Natural killer cell (primary cell): Measurements from ENCODE around the gene VPS26C. TPM values are rescaled to one million over a fixed set of nuclear protein-coding genes. Genes with fewer than 3 reads are reported as not detected.

Experiments
- ATAC-seq, 3 donors: fragments of 150-1000 bp in 2 of 3; fragments of 200-7000 bp in 1 of 3; cut with Tn5 transposase; 1 replicate in 1 of 3; 2 replicates in 2 of 3; pipeline ENCODE4 v1.10.0; 2021; ENCODE audit warnings: mild to moderate bottlenecking in 2 of 3, moderate library complexity in 2 of 3
- DNase-seq, 2 donors: peaks; one replicate each; pipeline versions ENCODE4 v3.0.0 to v3.0.0-alpha.2; 2013 to 2021; ENCODE audit warnings: mixed read lengths in 1 of 2
- H3K27ac ChIP-seq: one replicate; pipeline ENCODE4 v1.5.1; 2013; ENCODE audit warnings: mild to moderate bottlenecking, low read length
- H3K27me3 ChIP-seq: one replicate; pipeline ENCODE4 v1.6.1; 2013; ENCODE audit warnings: low read length; ENCODE audit not compliant: control insufficient read depth, insufficient read depth
- H3K36me3 ChIP-seq: one replicate; pipeline ENCODE4 v1.6.1; 2013; ENCODE audit warnings: low read length; ENCODE audit not compliant: control insufficient read depth, insufficient read depth
- H3K4me1 ChIP-seq: one replicate; pipeline ENCODE4 v1.6.1; 2013; ENCODE audit warnings: low read length; ENCODE audit not compliant: control insufficient read depth, insufficient read depth
- H3K4me3 ChIP-seq: one replicate; pipeline ENCODE4 v1.5.1; 2013; ENCODE audit warnings: low read length
- H3K9me3 ChIP-seq: one replicate; pipeline ENCODE4 v1.6.1; 2013; ENCODE audit warnings: low read length; ENCODE audit not compliant: control insufficient read depth, insufficient read depth
- H3K27ac Mint-ChIP-seq, 2 donors: one replicate each; pipeline ENCODE4 v1.8.0; 2022; ENCODE audit warnings: mild to moderate bottlenecking in 2 of 2, mixed read lengths in 2 of 2, moderate library complexity in 1 of 2
- H3K27me3 Mint-ChIP-seq, 2 donors: one replicate each; pipeline ENCODE4 v1.8.0; 2022; ENCODE audit warnings: low read depth in 2 of 2, mixed read lengths in 2 of 2
- H3K36me3 Mint-ChIP-seq: one replicate; pipeline ENCODE4 v1.8.0; 2022; ENCODE audit warnings: mixed read lengths
- H3K4me1 Mint-ChIP-seq, 2 donors: one replicate each; pipeline ENCODE4 v1.8.0; 2022; ENCODE audit warnings: mixed read lengths in 2 of 2
- H3K4me3 Mint-ChIP-seq: one replicate; pipeline ENCODE4 v1.8.0; 2022; ENCODE audit warnings: mild to moderate bottlenecking, moderate library complexity, mixed read lengths
- H3K9me3 Mint-ChIP-seq, 2 donors: one replicate each; pipeline ENCODE4 v1.8.0; 2022; ENCODE audit warnings: mixed read lengths in 2 of 2
- CTCF ChIP-seq: fragments of 200-600 bp; IDR thresholded peaks from one replicate; pipeline ENCODE4 v1.8.0; 2022; ENCODE audit warnings: antibody characterized with exemption
- WGBS: methylation state at CpG from one replicate; pipeline ENCODE4 v1.1.7; 2013; ENCODE audit warnings: missing lambda C conversion rate; ENCODE audit not compliant: insufficient coverage; 5-methylcytosine and 5-hydroxymethylcytosine counted together
- intact Hi-C: fragments of 100-400 bp; cut with micrococcal nuclease; formaldehyde crosslinking; loops from one replicate; pipeline ENCODE4 v1.14.2; 2022
- total RNA-seq, 4 donors: library from RNA; stranded (reverse); fragments of 120-200 nt in 1 of 4; gene quantifications; one replicate each; pipeline versions ENCODE4 v1.2.3 to v1.2.4, GENCODE V29; 2013 to 2022

Gene VPS26C
- total RNA-seq, 3 donors from 2014 or later (not counting 1 experiment from before 2014, with no cell fraction given), result 71.1 to 84.7 (median 72.2) TPM

- Histone ChIP-seq H3K9me3 (no peaks in the 10 kb centered on the region), H3K27ac (no peak overlapping the region), H3K4me1 (peaks cover 14% of the 10 kb centered on the region), H3K4me3 (no peak overlapping the region), H3K36me3 (no peaks in the 10 kb centered on the region), H3K27me3 (no peaks in the 10 kb centered on the region)
- peak overlapping the region; percentile 0 for H3K4me3 Mint-ChIP-seq
- H3K36me3 Mint-ChIP-seq, result no peaks in the 10 kb centered on the region
- H3K9me3 Mint-ChIP-seq, result no peaks in the 10 kb centered on the region
- no peak overlapping the region for H3K27ac Mint-ChIP-seq
- DNase-seq, result no peak
- intact Hi-C loops, result no loop called here
- TF ChIP-seq CTCF, result no peak
- no peaks in the 10 kb centered on the region for H3K27me3 Mint-ChIP-seq
- WGBS, result 95% methylated on average over 8 of the region's 8 CpGs
- peaks cover 6 to 28% of the 10 kb centered on the region in 2 donors for H3K4me1 Mint-ChIP-seq
- no peak for ATAC-seq
Measured at GRCh38 chr21:37270576-37271365, 3.6 kb upstream of the VPS26C start.

GRCh38 chr21:37269481-37269880 lies 2.3 kb upstream of the VPS26C start:
- H3K4me1 ChIP-seq, result peaks cover 16% of the 10 kb centered on the region
- H3K4me3 ChIP-seq, result no peak overlapping the region
- H3K36me3 ChIP-seq, result no peaks in the 10 kb centered on the region
- H3K4me1 Mint-ChIP-seq, result peaks cover 17 to 39% of the 10 kb centered on the region in 2 donors
- intact Hi-C loops, result loop anchor here (5.0 kb wide), 1 partner anchor 193 kb away; no protein-coding TSS in a partner anchor
- no peak overlapping the region for H3K27ac ChIP-seq
- H3K9me3 ChIP-seq, result no peaks in the 10 kb centered on the region
- peak overlapping the region; percentile 35 to 99 for H3K27ac Mint-ChIP-seq
- 97% methylated on average over 11 of the region's 11 CpGs for WGBS
- H3K27me3 Mint-ChIP-seq, result no peaks in the 10 kb centered on the region
- TF ChIP-seq CTCF, result no peak
- peak overlapping the region; percentile 97 for H3K4me3 Mint-ChIP-seq
- no peak for ATAC-seq
- no peaks in the 10 kb centered on the region for H3K27me3 ChIP-seq
- no peak for DNase-seq
- no peaks in the 10 kb centered on the region for H3K9me3 Mint-ChIP-seq
- no peaks in the 10 kb centered on the region for H3K36me3 Mint-ChIP-seq

GRCh38 chr21:37268186-37268503 lies 1.0 kb upstream of the VPS26C start:
- Histone ChIP-seq H3K27ac (peak overlapping the region; percentile 99), H3K27me3 (no peaks in the 10 kb centered on the region), H3K36me3 (no peaks in the 10 kb centered on the region), H3K9me3 (no peaks in the 10 kb centered on the region), H3K4me3 (peak overlapping the region; percentile 90), H3K4me1 (peaks cover 22% of the 10 kb centered on the region)
- intact Hi-C loops, result loop anchor here (5.0 kb wide), 1 partner anchor 194 kb away; no protein-coding TSS in a partner anchor
- under 1% methylated on average over 7 of the region's 7 CpGs for WGBS
- no peak for DNase-seq
- ATAC-seq, result no peak
- peak overlapping the region; percentile 95 to 99 for H3K27ac Mint-ChIP-seq
- no peaks in the 10 kb centered on the region for H3K9me3 Mint-ChIP-seq
- peaks cover 30 to 50% of the 10 kb centered on the region in 2 donors for H3K4me1 Mint-ChIP-seq
- no peak for TF ChIP-seq CTCF
- peak overlapping the region; percentile 97 for H3K4me3 Mint-ChIP-seq
- no peaks in the 10 kb centered on the region for H3K27me3 Mint-ChIP-seq
- no peaks in the 10 kb centered on the region for H3K36me3 Mint-ChIP-seq
